GM10266 (cell line): ENCODE measurements around the gene LMTK3.

ENCODE experiments used
- DNase-seq: peaks from one replicate; pipeline ENCODE4 v3.0.0; 2012; ENCODE audit errors: extremely low spot score
- CTCF ChIP-seq: IDR thresholded peaks from 2 replicates; pipeline ENCODE4 v1.5.1; 2012; ENCODE audit warnings: mild to moderate bottlenecking, low read depth; ENCODE audit not compliant: control insufficient read depth, insufficient read depth; ENCODE audit errors: missing control alignments

Gene LMTK3

GRCh38 chr19:48461982-48462655, 49.5 kb downstream of the LMTK3 start:
- DNase-seq, result no peak
- no peak for TF ChIP-seq CTCF

- DNase-seq, result no peak
- TF ChIP-seq CTCF, result no peak
Measured at GRCh38 chr19:48461651-48461981, 50.0 kb downstream of the LMTK3 start.

- TF ChIP-seq CTCF, result no peak
- DNase-seq, result no peak
Measured at GRCh38 chr19:48458016-48458415, 53.6 kb downstream of the LMTK3 start.

- no peak for TF ChIP-seq CTCF
- DNase-seq, result no peak
Measured at GRCh38 chr19:48456864-48457263, 54.8 kb downstream of the LMTK3 start.

- no peak for DNase-seq
- TF ChIP-seq CTCF, result no peak
Measured at GRCh38 chr19:48455908-48456562, 55.6 kb downstream of the LMTK3 start.

- DNase-seq, result no peak
- no peak for TF ChIP-seq CTCF
Measured at GRCh38 chr19:48455171-48455907, 56.3 kb downstream of the LMTK3 start, which contains the start of gene KCNJ14. KCNJ14 (plus strand) TSS chr19:48455574; CDS start chr19:48461725, 6,151 bp downstream.

- DNase-seq, result no peak
Measured at GRCh38 chr19:48454150-48454730, 57.4 kb downstream of the LMTK3 start.

More at GRCh38 chr19:48454150-48454730, 57.4 kb downstream of the LMTK3 start:
- no peak for TF ChIP-seq CTCF
